Activated T-cell treated with anti-CD3 and anti-CD28 coated beads, Interleukin-2, amount 50 U/mL, for 1 hour (primary cell): ENCODE data around the gene MRC2.

Experiments used
- DNase-seq: peaks from one replicate; pipeline ENCODE4 v3.0.0-alpha.2; 2020

The MRC2 gene

DNA sequence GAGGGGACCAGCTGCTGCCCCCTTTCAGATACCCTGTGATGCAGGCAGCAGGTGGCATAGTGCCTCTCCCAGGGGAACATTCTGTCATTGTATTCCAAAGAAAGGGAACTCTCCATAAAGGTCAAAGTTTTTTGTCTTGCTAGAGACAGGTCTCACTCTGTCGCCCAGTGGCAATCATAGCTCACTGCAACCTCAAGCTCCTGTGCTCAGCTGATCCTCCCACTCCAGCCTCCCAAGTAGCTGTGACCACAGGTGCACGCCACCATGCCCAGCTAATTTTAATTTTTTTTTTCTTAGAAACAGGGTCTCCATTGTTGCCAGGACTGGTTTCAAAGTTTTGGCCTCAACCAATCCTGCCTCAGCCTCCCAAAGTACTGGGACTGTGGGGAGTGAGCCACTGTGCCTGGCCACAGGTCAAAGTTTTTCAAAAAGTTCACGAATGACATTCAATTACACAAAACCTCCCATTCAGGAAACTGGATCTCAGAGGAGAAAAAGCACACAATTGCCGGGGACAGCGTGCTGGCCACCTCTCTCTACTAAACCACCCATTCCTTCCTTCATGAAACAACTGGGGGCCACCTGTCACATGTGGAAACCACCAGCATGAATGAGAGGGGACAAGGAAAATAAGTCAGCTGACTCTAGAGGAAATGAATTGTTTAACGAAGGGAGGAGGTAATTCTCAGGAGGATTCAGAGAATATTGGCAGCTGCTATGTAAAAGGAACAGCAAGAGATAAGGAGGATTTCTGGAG, 100.6 kb downstream of the MRC2 start:
- no peak for DNase-seq

DNA sequence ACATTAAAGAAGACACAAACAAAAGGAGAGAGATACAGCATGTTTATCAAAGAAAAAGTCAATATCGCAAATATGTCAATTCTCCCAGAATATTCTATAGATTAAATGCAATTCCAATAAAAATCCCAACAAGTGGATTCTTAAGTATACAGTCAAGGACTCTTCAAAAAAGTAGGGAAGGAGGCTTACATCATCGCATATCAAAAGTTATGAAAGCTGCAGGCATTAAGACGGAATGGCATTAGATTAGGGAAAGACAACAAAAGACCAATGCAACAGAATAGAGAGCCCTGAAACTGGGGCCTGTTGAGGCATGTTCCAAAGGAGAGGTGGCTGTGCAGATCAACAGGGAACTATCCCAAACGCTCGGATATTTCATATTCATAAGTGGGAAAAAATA, 104.7 kb downstream of the MRC2 start:
- DNase-seq, result no peak

DNA sequence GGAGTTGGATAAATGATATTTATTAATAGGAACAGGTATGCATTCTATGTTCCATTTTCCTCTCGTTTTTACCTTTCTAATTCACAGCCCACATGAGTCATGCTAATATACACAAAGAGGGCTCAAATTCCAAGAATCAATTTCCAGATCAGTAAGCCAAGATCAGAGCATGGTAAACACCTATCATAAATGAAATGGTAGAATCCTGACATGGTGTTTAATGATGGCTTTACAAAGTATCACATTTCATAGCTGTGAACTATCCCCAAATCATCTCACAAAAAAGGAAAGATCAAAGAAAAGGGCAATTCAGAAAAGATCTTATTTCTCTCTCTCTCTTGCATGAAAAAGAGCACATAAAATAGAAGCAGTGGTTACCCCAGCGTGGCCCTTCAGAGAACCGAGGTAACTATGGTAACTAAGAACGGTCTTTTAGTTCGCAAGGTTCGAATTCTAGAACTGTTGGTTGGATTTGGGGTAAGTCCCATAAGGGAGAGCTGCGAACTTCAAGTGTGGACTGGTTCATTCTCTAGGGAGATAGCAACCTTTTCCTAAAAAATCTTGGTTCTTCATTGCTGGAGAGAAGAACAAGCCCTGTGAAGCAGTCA, 107.7 kb downstream of the MRC2 start:
- DNase-seq, result no peak

DNA sequence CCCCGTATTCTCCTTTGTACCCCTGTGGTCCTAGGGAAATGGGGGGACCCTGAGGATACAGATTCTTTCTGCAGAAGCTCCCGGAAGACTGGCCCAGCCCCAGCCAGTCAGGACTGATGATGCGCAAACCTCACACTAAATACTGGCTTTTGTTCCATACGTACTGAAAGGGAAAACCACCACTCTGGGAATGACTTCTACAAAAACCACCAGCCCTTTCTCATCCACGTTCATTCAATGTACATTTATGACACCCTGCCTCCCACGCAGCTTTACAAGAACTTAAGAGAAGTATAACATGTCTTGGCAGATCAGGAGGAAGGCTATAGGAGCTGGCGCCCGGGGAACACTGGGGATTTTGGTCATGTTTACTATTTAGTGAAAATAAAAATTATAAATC, 110.0 kb downstream of the MRC2 start:
- no peak for DNase-seq

DNA sequence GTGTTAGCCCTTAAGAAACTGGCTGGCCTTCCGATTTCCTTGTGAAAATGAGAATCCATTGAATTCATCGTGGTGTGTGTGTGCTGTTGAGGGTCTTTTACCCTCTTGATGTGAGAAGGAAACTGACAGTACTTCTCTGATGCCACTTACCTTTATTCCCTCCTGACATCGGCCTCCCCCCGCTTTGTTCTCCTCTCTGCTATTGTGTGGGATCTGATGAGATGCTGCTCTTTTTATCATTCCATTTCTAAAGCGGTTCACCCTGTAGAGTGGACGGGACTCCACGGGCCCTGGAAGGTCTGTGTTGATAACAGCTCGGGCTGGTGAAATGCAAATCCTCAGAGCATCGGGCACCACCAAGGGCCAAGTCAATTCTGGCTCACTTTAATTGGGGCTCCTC, 110.8 kb downstream of the MRC2 start:
- no peak for DNase-seq

DNA sequence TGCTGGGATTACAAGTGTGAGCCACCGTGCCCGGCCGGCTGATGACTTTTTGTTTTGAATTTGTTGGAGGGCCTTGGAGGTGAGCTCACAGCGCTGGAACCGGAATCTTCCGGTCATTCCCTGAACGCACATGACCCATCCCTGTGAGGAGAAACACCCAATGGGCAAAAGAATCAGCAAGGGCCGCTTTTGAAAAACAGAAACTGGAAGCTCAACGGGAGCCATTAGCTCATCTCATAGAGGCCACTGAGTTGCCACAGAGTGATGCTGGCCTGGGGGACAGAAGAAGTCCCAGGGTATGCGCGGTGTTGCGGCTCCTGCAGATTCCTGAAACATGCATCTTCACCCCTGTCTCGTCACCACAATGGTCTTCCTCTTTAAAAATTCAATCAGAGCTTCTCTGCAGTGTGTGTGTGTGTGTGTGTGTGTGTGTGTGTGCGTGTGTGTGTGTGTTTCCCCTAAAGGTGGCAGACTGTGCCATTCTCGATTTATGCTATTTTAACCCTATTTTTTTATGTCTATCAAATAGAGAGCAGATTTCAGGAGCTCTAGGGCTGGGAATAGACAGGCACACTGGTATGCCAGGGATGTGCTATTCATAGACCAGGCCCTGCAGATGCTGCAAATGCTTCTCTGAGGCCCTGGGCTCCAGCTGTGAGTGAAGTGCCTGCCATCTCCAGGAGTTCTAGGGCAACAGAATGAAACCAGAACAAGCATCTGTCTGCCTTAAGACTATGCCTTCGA, 112.3 kb downstream of the MRC2 start:
- DNase-seq, result no peak

DNA sequence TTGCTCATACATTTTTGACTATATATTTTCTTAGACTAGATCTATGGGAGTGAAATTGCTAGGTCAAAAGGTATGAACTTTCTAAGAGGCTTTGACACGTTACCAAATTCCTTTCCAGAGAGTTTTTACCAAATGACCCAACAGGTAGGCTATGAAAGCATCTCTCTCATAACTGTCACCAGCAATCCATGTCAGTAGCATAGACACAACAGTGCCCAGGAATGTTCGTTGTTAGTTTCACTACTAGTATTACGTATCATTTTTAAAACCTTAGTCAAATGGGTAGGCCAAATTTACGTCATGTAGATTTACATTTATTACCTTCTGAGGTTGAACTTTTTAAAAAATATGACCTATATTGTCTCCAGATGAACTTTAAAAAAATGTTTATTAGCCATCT, 113.8 kb downstream of the MRC2 start:
- no peak for DNase-seq
